Panc1 (cell line): Measurements from ENCODE around the gene TMSB15A. TPM values are rescaled to one million over a fixed set of nuclear protein-coding genes. Genes with fewer than 3 reads are reported as not detected.

Experiments
- ATAC-seq: fragments of 200-7000 bp; cut with Tn5 transposase; 2 replicates; pipeline ENCODE4 v1.9.1; 2020; ENCODE audit warnings: mild to moderate bottlenecking, moderate library complexity
- BruUV-seq: library from RNA; stranded (reverse); fragments of 400-500 nt; replicated peaks from 2 replicates; lab custom pipeline; 2021; lab: Mats Ljungman, UMichigan
- CTCF ChIA-PET: fragments of 300-600 bp; sonication (Branson Sonifier 250); formaldehyde crosslinking; loops from one replicate; lab custom pipeline; 2022; ENCODE audit warnings: antibody characterized with exemption; lab: Charles Lee
- POLR2A ChIA-PET: fragments of 300-600 bp; sonication (Branson Sonifier 250); formaldehyde crosslinking; loops from one replicate; lab custom pipeline; 2022; ENCODE audit warnings: antibody characterized with exemption; lab: Charles Lee
- DNase-seq: peaks from one replicate; pipeline ENCODE4 v3.0.0-alpha.2; 2010; ENCODE audit warnings: low read depth, low spot score
- H3K27ac ChIP-seq: 2 replicates; pipeline ENCODE4 v1.5.1; 2011; ENCODE audit warnings: mild to moderate bottlenecking, low read length, inconsistent platforms
- H3K27me3 ChIP-seq: fragments of 200-500 bp; sonication (Bioruptor generic); 2 replicates; pipeline ENCODE4 v1.6.0; 2014; ENCODE audit warnings: low read length, inconsistent platforms; ENCODE audit not compliant: control insufficient read depth, insufficient read depth
- H3K36me3 ChIP-seq: fragments of 200-500 bp; sonication (Bioruptor generic); 2 replicates; pipeline ENCODE4 v1.5.1; 2014; ENCODE audit warnings: inconsistent platforms, mild to moderate bottlenecking, low read length, moderate library complexity; ENCODE audit not compliant: control insufficient read depth, insufficient read depth
- H3K4me1 ChIP-seq: 2 replicates; pipeline ENCODE4 v1.5.1; 2011; ENCODE audit warnings: inconsistent platforms, mild to moderate bottlenecking, low read length, moderate library complexity; ENCODE audit not compliant: control insufficient read depth, insufficient read depth
- H3K4me3 ChIP-seq, 2 experiments: 2 replicates each; pipeline ENCODE4 v1.5.1; 2011 to 2012; ENCODE audit warnings: low read depth in 2 of 2, low read length in 2 of 2, mild to moderate bottlenecking in 2 of 2, inconsistent platforms in 1 of 2, moderate library complexity in 1 of 2
- H3K9me3 ChIP-seq: fragments of 200-500 bp; sonication (Bioruptor generic); 2 replicates; pipeline ENCODE4 v1.5.1; 2014; ENCODE audit warnings: low read depth, mild to moderate bottlenecking, inconsistent platforms, low read length, moderate library complexity; ENCODE audit not compliant: control insufficient read depth, insufficient read depth
- POLR2AphosphoS5 ChIP-seq: IDR thresholded peaks from 2 replicates; pipeline ENCODE4 v1.6.1; 2012; ENCODE audit warnings: mild to moderate bottlenecking, low read depth, low read length, moderate library complexity
- SIN3A ChIP-seq: IDR thresholded peaks from 2 replicates; pipeline ENCODE4 v1.6.1; 2012; ENCODE audit warnings: low read depth, mild to moderate bottlenecking, low read length, moderate library complexity, borderline replicate concordance; ENCODE audit not compliant: insufficient read depth
- TCF7L2 ChIP-seq: IDR thresholded peaks from 2 replicates; pipeline ENCODE4 v1.6.1; 2011; ENCODE audit warnings: mild to moderate bottlenecking, low read depth, low read length, inconsistent platforms
- in situ Hi-C: cut with HindIII; loops from 2 replicates; pipeline ENCODE4 v1.10.0; 2016; ENCODE audit warnings: low sequenced_read_pairs, low pct_unique_long_range_greater_than_20kb
- intact Hi-C: fragments of 100-400 bp; cut with micrococcal nuclease; formaldehyde crosslinking; loops from one replicate; pipeline ENCODE4 v1.10.0; 2022; ENCODE audit not compliant: unreplicated experiment
- total RNA-seq: library from RNA; stranded (reverse); gene quantifications from one replicate; pipeline ENCODE4 v1.2.1, GENCODE V29; 2021; ENCODE audit not compliant: unreplicated experiment
- TF ChIP-seq, protein P1 (sequence below): fragments of 450-650 bp; IDR thresholded peaks from 2 replicates; pipeline ENCODE4 v1.5.1; 2017; ENCODE audit warnings: mild to moderate bottlenecking
- TF ChIP-seq, protein P2 (sequence below), 2 experiments: IDR thresholded peaks; 2 replicates each; pipeline ENCODE4 v1.6.1; 2011 to 2012; ENCODE audit warnings: low read depth in 2 of 2, control low read depth in 1 of 2, low read length in 1 of 2, mild to moderate bottlenecking in 1 of 2, moderate library complexity in 1 of 2; ENCODE audit not compliant: insufficient read depth in 1 of 2

TMSB15A gene
- total RNA-seq, 1 experiment from 2014 or later = 2.3 TPM

- H3K27ac ChIP-seq = no peak overlapping the region
- peak overlapping the region in 1 of 2 experiments; percentile 53; a peak in 2 of 4 replicates for H3K4me3 ChIP-seq
- BruUV-seq = no TSS peak
- peaks cover 3% of the 10 kb centered on the region for H3K4me1 ChIP-seq
- TF ChIP-seq, protein P1, sequence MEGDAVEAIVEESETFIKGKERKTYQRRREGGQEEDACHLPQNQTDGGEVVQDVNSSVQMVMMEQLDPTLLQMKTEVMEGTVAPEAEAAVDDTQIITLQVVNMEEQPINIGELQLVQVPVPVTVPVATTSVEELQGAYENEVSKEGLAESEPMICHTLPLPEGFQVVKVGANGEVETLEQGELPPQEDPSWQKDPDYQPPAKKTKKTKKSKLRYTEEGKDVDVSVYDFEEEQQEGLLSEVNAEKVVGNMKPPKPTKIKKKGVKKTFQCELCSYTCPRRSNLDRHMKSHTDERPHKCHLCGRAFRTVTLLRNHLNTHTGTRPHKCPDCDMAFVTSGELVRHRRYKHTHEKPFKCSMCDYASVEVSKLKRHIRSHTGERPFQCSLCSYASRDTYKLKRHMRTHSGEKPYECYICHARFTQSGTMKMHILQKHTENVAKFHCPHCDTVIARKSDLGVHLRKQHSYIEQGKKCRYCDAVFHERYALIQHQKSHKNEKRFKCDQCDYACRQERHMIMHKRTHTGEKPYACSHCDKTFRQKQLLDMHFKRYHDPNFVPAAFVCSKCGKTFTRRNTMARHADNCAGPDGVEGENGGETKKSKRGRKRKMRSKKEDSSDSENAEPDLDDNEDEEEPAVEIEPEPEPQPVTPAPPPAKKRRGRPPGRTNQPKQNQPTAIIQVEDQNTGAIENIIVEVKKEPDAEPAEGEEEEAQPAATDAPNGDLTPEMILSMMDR = peak; percentile 44; the same call in 1 of the 2 replicates
- no peak for TF ChIP-seq POLR2AphosphoS5
- DNase-seq (no peak), ATAC-seq (peak; percentile 60)
- H3K27me3 ChIP-seq = peaks cover 19% of the 10 kb centered on the region
- intact Hi-C loops = no loop called here
- in situ Hi-C loops = no loop called here
- no peaks in the 10 kb centered on the region for H3K9me3 ChIP-seq
- CTCF ChIA-PET = interaction anchor here (0.6 kb wide), 1 partner anchor 143 kb away, joined by 3 read pairs; no protein-coding TSS in a partner anchor
- POLR2A ChIA-PET = no interaction called here
- no peaks in the 10 kb centered on the region for H3K36me3 ChIP-seq
Observed at GRCh38 chrX:102517326-102517725, 787 bp upstream of the TMSB15A start.

GRCh38 chrX:102514536-102514935, 2.0 kb downstream of the TMSB15A start:
- Histone ChIP-seq H3K4me1 (peaks cover 3% of the 10 kb centered on the region), H3K4me3 (no peak overlapping the region), H3K36me3 (no peaks in the 10 kb centered on the region), H3K9me3 (no peaks in the 10 kb centered on the region), H3K27me3 (peaks cover 19% of the 10 kb centered on the region), H3K27ac (no peak overlapping the region)
- BruUV-seq = no TSS peak
- TF ChIP-seq TCF7L2 (no peak), POLR2AphosphoS5 (no peak), SIN3A (no peak)
- TF ChIP-seq, protein P2, sequence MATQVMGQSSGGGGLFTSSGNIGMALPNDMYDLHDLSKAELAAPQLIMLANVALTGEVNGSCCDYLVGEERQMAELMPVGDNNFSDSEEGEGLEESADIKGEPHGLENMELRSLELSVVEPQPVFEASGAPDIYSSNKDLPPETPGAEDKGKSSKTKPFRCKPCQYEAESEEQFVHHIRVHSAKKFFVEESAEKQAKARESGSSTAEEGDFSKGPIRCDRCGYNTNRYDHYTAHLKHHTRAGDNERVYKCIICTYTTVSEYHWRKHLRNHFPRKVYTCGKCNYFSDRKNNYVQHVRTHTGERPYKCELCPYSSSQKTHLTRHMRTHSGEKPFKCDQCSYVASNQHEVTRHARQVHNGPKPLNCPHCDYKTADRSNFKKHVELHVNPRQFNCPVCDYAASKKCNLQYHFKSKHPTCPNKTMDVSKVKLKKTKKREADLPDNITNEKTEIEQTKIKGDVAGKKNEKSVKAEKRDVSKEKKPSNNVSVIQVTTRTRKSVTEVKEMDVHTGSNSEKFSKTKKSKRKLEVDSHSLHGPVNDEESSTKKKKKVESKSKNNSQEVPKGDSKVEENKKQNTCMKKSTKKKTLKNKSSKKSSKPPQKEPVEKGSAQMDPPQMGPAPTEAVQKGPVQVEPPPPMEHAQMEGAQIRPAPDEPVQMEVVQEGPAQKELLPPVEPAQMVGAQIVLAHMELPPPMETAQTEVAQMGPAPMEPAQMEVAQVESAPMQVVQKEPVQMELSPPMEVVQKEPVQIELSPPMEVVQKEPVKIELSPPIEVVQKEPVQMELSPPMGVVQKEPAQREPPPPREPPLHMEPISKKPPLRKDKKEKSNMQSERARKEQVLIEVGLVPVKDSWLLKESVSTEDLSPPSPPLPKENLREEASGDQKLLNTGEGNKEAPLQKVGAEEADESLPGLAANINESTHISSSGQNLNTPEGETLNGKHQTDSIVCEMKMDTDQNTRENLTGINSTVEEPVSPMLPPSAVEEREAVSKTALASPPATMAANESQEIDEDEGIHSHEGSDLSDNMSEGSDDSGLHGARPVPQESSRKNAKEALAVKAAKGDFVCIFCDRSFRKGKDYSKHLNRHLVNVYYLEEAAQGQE (IDR thresholded peaks at IDR 0.05; ENCODE audit: insufficient read depth in 1 of 2, low read depth in 2 of 2, low read length in 1 of 2) = no peak
- TF ChIP-seq, protein P1 = no peak
- CTCF ChIA-PET = no interaction called here
- no peak for DNase-seq
- no peak for ATAC-seq
- in situ Hi-C loops (no loop called here), intact Hi-C loops (no loop called here)
- POLR2A ChIA-PET = no interaction called here
